GM19372 (cell line): ENCODE measurements around the gene LYZL4.

ENCODE experiments used
- ATAC-seq: cut with Tn5 transposase; IDR thresholded peaks from one replicate; pipeline ENCODE4 v1.9.1; 2021; ENCODE audit warnings: mild to moderate bottlenecking, low read depth, moderate library complexity; ENCODE audit not compliant: unreplicated experiment

The LYZL4 gene

GRCh38 chr3:42377681-42378080, 32.7 kb downstream of the LYZL4 start:
- ATAC-seq: no peak

- ATAC-seq: no peak
Observed at GRCh38 chr3:42376344-42376798, 34.0 kb downstream of the LYZL4 start.

- no peak for ATAC-seq
Observed at GRCh38 chr3:42375121-42375800, 35.1 kb downstream of the LYZL4 start.

GRCh38 chr3:42371776-42372175, 38.6 kb downstream of the LYZL4 start:
- ATAC-seq: no peak

- no peak for ATAC-seq
Observed at GRCh38 chr3:42369832-42370231, 40.6 kb downstream of the LYZL4 start.

- no peak for ATAC-seq
Observed at GRCh38 chr3:42369304-42369703, 41.1 kb downstream of the LYZL4 start.

GRCh38 chr3:42368861-42369260, 41.5 kb downstream of the LYZL4 start:
- ATAC-seq: no peak

GRCh38 chr3:42367903-42368302, 42.5 kb downstream of the LYZL4 start:
- ATAC-seq: no peak

GRCh38 chr3:42366550-42366949, 43.9 kb downstream of the LYZL4 start:
- ATAC-seq: no peak

GRCh38 chr3:42357335-42357734, 53.1 kb downstream of the LYZL4 start:
- ATAC-seq: no peak

GRCh38 chr3:42355612-42356011, 54.8 kb downstream of the LYZL4 start:
- ATAC-seq: no peak

GRCh38 chr3:42353631-42354030, 56.8 kb downstream of the LYZL4 start:
- no peak for ATAC-seq

GRCh38 chr3:42351207-42351606, 59.2 kb downstream of the LYZL4 start:
- no peak for ATAC-seq

GRCh38 chr3:42349765-42350594, 60.4 kb downstream of the LYZL4 start:
- ATAC-seq: no peak

- no peak for ATAC-seq
Observed at GRCh38 chr3:42347928-42348327, 62.5 kb downstream of the LYZL4 start.
